GM21717 (cell line): Measurements from ENCODE around the gene KNL1.

ENCODE experiments used
- ATAC-seq: cut with Tn5 transposase; IDR thresholded peaks from one replicate; pipeline ENCODE4 v1.9.1; 2021; ENCODE audit warnings: mild to moderate bottlenecking, moderate library complexity; ENCODE audit not compliant: unreplicated experiment

KNL1 gene

DNA sequence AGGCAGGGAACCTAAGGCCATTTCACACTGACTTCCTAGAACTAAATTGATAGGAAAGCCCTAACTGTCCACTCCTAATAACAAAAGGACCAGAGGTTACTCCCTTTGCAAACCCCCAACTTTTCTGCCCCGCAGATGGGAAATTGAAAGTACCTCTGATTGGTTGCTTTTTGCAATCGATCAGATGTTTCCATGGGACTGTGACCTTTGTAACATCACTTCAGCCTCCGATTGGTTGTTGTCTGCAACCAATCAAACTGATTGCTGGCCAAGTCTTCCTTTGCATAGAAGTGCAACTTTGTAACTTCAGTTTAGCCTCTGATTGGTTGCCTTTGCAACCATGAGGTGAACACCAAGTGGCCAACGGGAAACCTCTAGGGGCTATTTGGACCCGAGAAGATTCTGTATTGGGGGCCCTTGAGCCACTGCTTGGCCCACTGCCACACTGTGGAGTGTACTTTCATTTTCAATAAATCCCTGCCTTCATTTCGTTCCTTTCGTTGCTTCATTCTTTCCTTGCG is 11.3 kb upstream of the KNL1 start:
- ATAC-seq, result no peak

DNA sequence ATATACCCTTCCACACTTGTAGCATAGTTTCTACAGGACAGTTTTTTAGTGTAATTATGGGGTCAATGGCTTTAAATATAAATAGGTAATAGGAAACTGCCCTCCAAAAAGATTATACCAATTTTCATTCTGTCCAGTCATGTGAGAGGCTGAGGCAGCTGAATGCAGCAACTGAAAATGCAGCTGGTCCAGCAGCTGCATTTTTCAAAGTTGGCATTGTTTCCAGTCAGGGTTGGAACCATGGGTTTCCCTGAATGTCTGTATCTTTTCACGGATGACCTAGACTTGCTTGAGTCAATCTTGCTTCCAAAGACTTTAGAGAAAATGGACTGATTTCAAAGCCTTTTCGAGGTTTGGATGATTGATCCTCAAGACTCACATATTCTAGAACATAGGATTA is 9.9 kb upstream of the KNL1 start:
- ATAC-seq, result no peak

- ATAC-seq, result no peak
These were observed 3.4 kb upstream of the KNL1 start for GRCh38 chr15:40590667-40591050.

DNA sequence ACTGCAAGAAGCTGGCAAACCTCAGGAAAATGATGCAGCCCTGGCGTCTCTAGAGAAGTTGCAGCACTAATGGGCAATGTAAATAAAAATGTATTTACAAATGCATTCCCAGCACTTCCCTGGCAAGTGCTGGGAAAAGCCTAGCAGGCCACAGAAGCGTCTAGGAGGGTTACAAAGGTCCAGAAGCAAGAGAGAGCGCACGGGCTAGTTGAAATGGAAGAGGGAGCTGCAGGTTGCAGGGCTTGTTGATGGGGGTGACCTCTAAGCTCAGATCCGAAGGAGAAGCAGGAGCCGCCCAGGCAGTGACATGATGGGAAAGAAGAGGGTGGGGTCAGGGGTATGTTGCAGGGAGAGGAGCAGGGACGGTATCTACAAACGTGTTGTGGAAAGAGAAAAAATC is 2.7 kb upstream of the KNL1 start:
- no peak for ATAC-seq

GRCh38 chr15:40593165-40593564 is 884 bp upstream of the KNL1 start:
- no peak for ATAC-seq

DNA sequence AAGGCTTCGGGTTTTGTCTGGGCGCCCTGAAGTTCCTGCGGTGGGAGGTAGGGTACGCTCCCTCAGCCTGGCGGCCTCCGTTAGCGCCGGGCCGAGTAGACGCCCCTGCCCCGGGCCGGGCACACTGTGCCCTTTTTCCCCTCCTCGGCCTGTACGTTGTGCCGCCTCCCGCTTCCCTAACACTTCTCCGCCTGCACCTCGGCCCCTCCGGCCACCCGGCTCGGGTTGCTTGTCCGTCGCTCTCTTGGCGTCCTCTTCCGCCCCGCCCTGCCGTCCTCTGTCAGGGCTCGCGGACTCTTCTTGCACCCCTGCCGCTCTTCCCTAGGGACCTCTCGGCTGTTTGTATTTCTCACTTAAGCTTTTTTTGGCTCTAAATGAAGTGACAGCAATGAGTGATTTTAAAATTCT is 384 bp downstream of the KNL1 start:
- ATAC-seq, result peak; percentile 40

- ATAC-seq, result no peak
These were observed 1.2 kb downstream of the KNL1 start for GRCh38 chr15:40595219-40595618.

DNA sequence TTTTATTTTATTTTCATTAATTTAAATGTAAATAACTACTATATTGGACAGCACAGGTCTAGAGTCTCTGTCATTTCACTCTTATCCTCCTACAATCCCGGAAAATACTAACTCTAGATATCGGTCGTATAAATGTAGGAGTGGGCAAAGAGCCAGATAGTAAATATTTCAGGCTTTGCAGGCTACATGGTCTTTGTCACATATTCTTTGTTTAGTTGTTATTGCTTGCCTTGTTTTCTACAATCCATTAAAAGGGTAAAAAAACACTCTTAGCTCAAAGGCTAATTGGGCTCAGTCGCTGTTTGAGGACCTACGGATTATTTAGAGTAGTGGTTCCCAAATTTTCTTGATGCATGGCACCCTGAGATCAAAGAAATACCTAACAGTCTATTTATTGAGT is 1.7 kb downstream of the KNL1 start:
- ATAC-seq, result no peak

GRCh38 chr15:40597024-40597423 is 3.0 kb downstream of the KNL1 start:
- ATAC-seq, result no peak

DNA sequence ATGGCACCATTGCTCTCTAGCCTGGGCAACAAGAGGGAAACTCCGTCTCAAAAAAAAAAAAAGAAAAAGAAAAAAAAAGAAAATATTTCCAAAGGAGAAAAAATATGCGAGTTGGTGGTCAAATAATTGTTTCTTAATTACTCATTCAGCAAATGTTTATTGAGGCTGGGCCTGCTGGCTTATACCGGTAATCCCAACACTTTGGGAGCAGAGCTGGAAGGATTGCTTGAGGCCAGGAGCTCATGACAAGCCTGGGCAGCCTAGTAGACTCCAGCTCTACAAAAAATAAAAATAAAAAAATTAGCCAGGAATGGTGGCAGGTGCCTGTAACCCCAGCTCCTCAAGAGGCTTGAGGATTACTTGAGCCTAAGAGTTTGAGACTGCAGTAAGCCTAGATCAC is 4.1 kb downstream of the KNL1 start:
- no peak for ATAC-seq

GRCh38 chr15:40598672-40599071 is 4.6 kb downstream of the KNL1 start:
- ATAC-seq, result no peak

GRCh38 chr15:40600956-40601355 is 6.9 kb downstream of the KNL1 start:
- no peak for ATAC-seq

- ATAC-seq, result no peak
These were observed 9.9 kb downstream of the KNL1 start for GRCh38 chr15:40603935-40604334.

- no peak for ATAC-seq
These were observed 19.0 kb downstream of the KNL1 start for GRCh38 chr15:40613080-40613479.

DNA sequence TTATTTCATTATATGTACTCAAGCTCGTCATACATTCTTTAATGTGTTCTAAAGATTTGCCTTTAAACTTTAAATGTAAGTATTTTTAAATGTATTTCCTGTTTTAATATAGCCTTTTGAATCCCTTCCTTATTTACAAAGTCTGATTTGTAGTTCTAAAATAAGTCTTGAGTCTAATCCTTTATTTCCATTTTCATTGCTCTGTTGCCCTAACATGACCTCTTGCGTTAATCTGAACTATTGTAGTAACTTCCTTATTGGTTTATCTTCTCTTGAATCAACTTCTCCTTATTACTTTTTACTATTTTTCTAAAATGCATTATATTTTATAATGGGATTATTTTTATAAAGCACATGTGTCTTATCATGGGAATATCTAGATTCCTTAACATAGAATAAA is 24.0 kb downstream of the KNL1 start:
- no peak for ATAC-seq

DNA sequence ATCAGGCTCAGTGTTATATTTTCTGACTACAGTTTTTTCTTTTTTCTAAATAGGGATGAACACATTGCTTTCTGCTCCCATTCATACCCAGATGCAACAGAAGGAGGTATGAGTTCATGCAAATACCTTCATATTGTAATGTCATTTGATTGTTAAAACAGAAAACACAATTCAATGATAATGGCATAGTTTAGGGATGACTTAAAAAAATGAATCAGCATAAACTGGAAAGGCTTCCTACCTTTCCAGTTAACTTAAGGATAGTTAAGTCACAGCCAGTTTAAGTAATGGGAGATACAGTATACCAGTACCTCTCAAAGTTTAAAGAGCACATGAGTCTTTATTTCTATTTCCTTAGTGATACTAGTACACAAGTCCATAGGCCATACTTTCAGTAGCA is 24.9 kb downstream of the KNL1 start:
- no peak for ATAC-seq

DNA sequence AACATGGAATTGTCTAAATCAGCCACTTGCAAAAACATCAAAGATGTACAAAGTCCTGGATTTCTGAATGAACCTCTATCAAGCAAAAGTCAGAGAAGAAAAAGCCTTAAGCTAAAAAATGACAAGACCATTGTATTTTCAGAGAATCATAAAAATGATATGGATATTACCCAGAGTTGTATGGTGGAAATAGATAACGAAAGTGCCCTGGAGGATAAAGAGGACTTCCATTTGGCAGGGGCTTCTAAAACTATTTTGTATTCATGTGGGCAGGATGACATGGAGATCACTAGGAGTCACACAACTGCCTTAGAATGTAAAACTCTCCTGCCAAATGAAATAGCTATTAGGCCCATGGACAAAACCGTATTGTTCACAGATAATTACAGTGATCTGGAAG is 29.3 kb downstream of the KNL1 start:
- ATAC-seq, result no peak

- ATAC-seq, result no peak
These were observed 36.3 kb downstream of the KNL1 start for GRCh38 chr15:40630313-40630712.

DNA sequence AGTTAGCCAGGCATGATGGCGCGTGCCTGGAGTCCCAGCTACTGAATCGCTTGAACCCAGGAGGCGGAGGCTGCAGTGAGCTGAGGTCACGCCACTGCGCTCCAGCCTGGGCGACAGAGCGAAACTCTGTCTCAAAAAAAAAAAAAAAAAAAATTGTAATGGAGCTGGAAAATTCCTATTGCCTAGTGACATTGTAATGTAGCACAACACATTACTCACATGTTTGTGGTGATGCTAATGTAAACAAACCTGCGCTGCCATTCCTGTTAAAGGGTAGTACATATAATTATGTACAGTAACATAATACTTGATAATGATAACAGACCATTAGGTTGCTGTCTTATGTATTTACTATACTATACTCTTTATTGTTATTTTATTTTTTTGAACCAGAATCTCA is 39.1 kb downstream of the KNL1 start:
- no peak for ATAC-seq

DNA sequence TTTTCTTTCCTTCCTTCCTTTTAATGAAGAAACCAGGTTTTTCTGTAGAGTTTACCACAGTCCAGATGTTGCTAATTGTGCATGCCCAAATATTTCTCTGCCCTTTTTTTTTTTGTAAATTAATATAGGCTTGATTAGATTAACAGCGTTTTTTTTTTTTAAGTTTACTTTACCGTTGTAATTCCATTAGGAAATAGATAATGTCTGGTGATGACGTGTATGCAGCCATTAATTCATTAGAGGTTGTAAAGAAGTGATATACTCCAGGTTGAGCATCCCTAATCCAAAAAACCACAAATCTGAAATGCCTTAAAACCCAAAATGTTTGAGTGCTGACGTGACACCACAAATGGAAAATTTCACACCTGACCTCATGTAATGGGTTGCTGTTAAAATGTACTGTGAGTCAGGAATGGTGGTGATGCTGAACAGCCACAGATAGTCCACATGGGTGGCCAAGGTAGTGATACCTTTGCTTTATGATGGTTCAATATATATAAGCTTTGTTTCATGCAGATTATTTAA is 43.2 kb downstream of the KNL1 start:
- ATAC-seq, result no peak

DNA sequence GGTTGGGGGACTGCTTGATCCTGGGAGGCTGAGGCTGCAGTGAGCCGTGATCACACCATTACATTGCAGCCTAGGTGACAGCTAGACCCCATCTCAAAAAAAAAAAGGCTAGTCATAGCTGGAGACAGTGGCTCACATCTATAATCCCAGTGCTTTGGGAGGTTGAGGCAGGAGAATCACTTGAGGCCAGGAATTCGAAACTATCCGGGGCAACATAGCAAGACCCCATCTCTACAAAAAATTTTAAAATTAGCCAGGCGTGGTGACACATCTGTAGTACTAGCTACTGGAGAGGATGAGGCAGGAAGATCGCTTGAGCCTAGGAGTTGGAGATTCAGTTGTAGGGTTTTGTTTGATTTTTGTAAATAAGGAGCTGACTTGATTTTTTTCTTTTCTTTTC is 45.6 kb downstream of the KNL1 start:
- ATAC-seq, result no peak

GRCh38 chr15:40647523-40647922 is 53.5 kb downstream of the KNL1 start:
- ATAC-seq, result no peak

GRCh38 chr15:40650479-40650878 is 56.4 kb downstream of the KNL1 start:
- ATAC-seq, result no peak

DNA sequence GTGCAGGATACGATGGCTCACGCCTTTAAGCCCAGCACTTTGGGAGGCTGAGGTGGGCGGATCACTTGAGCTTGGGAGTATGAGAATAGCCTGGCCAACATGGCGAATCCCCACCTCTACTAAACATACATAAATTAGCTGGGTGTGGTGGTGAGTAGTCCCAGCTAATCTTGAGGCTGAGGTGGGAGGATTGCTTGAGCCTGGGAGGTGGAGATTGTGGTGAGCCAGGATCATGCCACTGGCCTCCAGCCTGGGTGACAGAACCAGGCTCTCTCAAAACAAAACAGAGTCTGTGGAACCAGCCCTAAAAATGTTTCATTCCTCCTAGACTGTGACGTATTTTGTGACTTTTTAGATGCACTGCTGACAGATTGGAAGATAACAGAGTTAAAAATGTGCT is 66.6 kb downstream of the KNL1 start:
- no peak for ATAC-seq
